Caco-2 (cell line): ENCODE data around the gene ETV6. TPM values are rescaled to one million over a fixed set of nuclear protein-coding genes. Genes with fewer than 3 reads are reported as not detected.

Experiments used
- BruUV-seq: library from RNA; stranded (reverse); fragments of 400-500 nt; replicated peaks from 2 replicates; lab custom pipeline; 2021; lab: Mats Ljungman, UMichigan
- CTCF ChIA-PET: fragments of 300-600 bp; sonication (Branson Sonifier 250); formaldehyde crosslinking; loops from one replicate; lab custom pipeline; 2022; ENCODE audit warnings: antibody characterized with exemption; lab: Charles Lee
- POLR2A ChIA-PET: fragments of 300-600 bp; sonication (Branson Sonifier 250); formaldehyde crosslinking; loops from one replicate; lab custom pipeline; 2022; ENCODE audit warnings: antibody characterized with exemption; lab: Charles Lee
- DNase-seq, 2 experiments: peaks; one replicate each; pipeline versions ENCODE4 v3.0.0 to v3.0.0-alpha.2; 2020 to 2022
- H3K27me3 ChIP-seq: replicated peaks from 2 replicates; pipeline ENCODE4 v1.6.0; 2011; ENCODE audit warnings: low read length; ENCODE audit not compliant: control insufficient read depth, insufficient read depth
- H3K36me3 ChIP-seq: 2 replicates; pipeline ENCODE4 v1.5.1; 2011; ENCODE audit warnings: low read length; ENCODE audit not compliant: control insufficient read depth, insufficient read depth
- H3K4me1 ChIP-seq: fragments of 250-450 bp; sonication (Bioruptor Pico); 2 replicates; pipeline ENCODE4 v1.5.1; 2020; ENCODE audit warnings: mild to moderate bottlenecking
- H3K4me3 ChIP-seq: 2 replicates; pipeline ENCODE4 v1.5.1; 2011; ENCODE audit warnings: low read depth, mild to moderate bottlenecking, control low read depth, low read length
- H3K9me3 ChIP-seq: fragments of 250-450 bp; sonication (Bioruptor Pico); 2 replicates; pipeline ENCODE4 v1.5.1; 2020; ENCODE audit warnings: mild to moderate bottlenecking, moderate library complexity
- H3K27ac Mint-ChIP-seq: one replicate; pipeline ENCODE4 v1.8.0; 2022; ENCODE audit warnings: mixed read lengths; ENCODE audit not compliant: unreplicated experiment
- H3K27me3 Mint-ChIP-seq: one replicate; pipeline ENCODE4 v1.8.0; 2022; ENCODE audit warnings: mixed read lengths; ENCODE audit not compliant: insufficient read depth, unreplicated experiment
- H3K36me3 Mint-ChIP-seq: one replicate; pipeline ENCODE4 v1.8.0; 2022; ENCODE audit warnings: mild to moderate bottlenecking, mixed read lengths; ENCODE audit not compliant: insufficient read depth, unreplicated experiment
- H3K4me1 Mint-ChIP-seq: one replicate; pipeline ENCODE4 v1.8.0; 2022; ENCODE audit warnings: low read depth, mixed read lengths; ENCODE audit not compliant: unreplicated experiment
- H3K4me3 Mint-ChIP-seq: one replicate; pipeline ENCODE4 v1.8.0; 2022; ENCODE audit warnings: mild to moderate bottlenecking, moderate library complexity, mixed read lengths; ENCODE audit not compliant: unreplicated experiment
- H3K9me3 Mint-ChIP-seq: one replicate; pipeline ENCODE4 v1.8.0; 2022; ENCODE audit warnings: mixed read lengths; ENCODE audit not compliant: unreplicated experiment
- CTCF ChIP-seq, 2 experiments: fragments of 200-600 bp in 1 of 2; IDR thresholded peaks; 1 replicate in 1 of 2; 2 replicates in 1 of 2; pipeline versions ENCODE4 v1.5.1 to v1.8.0; 2011 to 2022; ENCODE audit warnings: antibody characterized with exemption in 1 of 2, control low read depth in 1 of 2, inconsistent platforms in 1 of 2, low read depth in 1 of 2, low read length in 1 of 2, mild to moderate bottlenecking in 1 of 2, moderate library complexity in 1 of 2; ENCODE audit not compliant: insufficient read depth in 1 of 2, severe bottlenecking in 1 of 2, unreplicated experiment in 1 of 2
- intact Hi-C: fragments of 100-400 bp; cut with micrococcal nuclease; formaldehyde crosslinking; loops from one replicate; pipeline ENCODE4 v1.10.0; 2022; ENCODE audit not compliant: unreplicated experiment
- total RNA-seq: library from RNA; stranded (reverse); gene quantifications from 2 replicates; pipeline ENCODE4 v1.2.3, GENCODE V29; 2022

ETV6 gene
- total RNA-seq, 1 experiment from 2014 or later: 15.6 TPM

GRCh38 chr12:11820476-11820875 lies 171.0 kb downstream of the ETV6 start:
- BruUV-seq: no TSS peak
- no peaks in the 10 kb centered on the region for H3K4me1 ChIP-seq
- TF ChIP-seq CTCF (IDR thresholded peaks at IDR 0.05; ENCODE audit: insufficient read depth in 1 of 2, low read depth in 1 of 2, low read length in 1 of 2, severe bottlenecking in 1 of 2, unreplicated experiment in 1 of 2): no peak
- H3K36me3 ChIP-seq: no peaks in the 10 kb centered on the region
- H3K27me3 ChIP-seq: no peaks in the 10 kb centered on the region
- DNase-seq: no peak
- Mint-ChIP-seq H3K27ac (no peak overlapping the region), H3K36me3 (no peaks in the 10 kb centered on the region), H3K27me3 (no peaks in the 10 kb centered on the region), H3K4me3 (no peak overlapping the region), H3K9me3 (no peaks in the 10 kb centered on the region), H3K4me1 (no peaks in the 10 kb centered on the region)
- CTCF ChIA-PET: no interaction called here
- no peaks in the 10 kb centered on the region for H3K9me3 ChIP-seq
- intact Hi-C loops: no loop called here
- POLR2A ChIA-PET: no interaction called here
- H3K4me3 ChIP-seq: no peak overlapping the region

- no peaks in the 10 kb centered on the region for H3K4me1 Mint-ChIP-seq
- H3K36me3 Mint-ChIP-seq: no peaks in the 10 kb centered on the region
Measured at GRCh38 chr12:11821386-11822080, 172.1 kb downstream of the ETV6 start.

More at GRCh38 chr12:11821386-11822080, 172.1 kb downstream of the ETV6 start:
- Mint-ChIP-seq H3K27ac (no peak overlapping the region), H3K27me3 (no peaks in the 10 kb centered on the region), H3K9me3 (no peaks in the 10 kb centered on the region), H3K4me3 (no peak overlapping the region)
- H3K9me3 ChIP-seq: no peaks in the 10 kb centered on the region
- no peak overlapping the region for H3K4me3 ChIP-seq
- intact Hi-C loops: loop anchor here (2.0 kb wide), 1 partner anchor 25 kb away; no protein-coding TSS in a partner anchor
- no peaks in the 10 kb centered on the region for H3K36me3 ChIP-seq
- no peak for DNase-seq
- no peaks in the 10 kb centered on the region for H3K4me1 ChIP-seq
- no peaks in the 10 kb centered on the region for H3K27me3 ChIP-seq
- POLR2A ChIA-PET: no interaction called here
- BruUV-seq: no TSS peak
- CTCF ChIA-PET: no interaction called here
- no peak for TF ChIP-seq CTCF (IDR thresholded peaks at IDR 0.05; ENCODE audit: insufficient read depth in 1 of 2, low read depth in 1 of 2, low read length in 1 of 2, severe bottlenecking in 1 of 2, unreplicated experiment in 1 of 2)
